HG02970 (cell line): ENCODE measurements around the gene PHKB.
"Not testable (repeated sequence)": the region's sequence is repeated elsewhere in the genome, so short reads cannot be mapped to it uniquely, and the experiment has no call there.

Experiments used
- ATAC-seq: cut with Tn5 transposase; IDR thresholded peaks from one replicate; pipeline ENCODE4 v1.9.1; 2021; ENCODE audit warnings: mild to moderate bottlenecking, moderate library complexity, moderate number of reproducible peaks; ENCODE audit not compliant: unreplicated experiment, low FRiP score

PHKB gene

GRCh38 chr16:47460711-47461597, at the start of gene PHKB, which contains the start of gene ITFG1:
TSS of gene PHKB (plus strand) at chr16:47461331. CDS start at chr16:47461351, 20 bp downstream.
TSS of gene ITFG1 (minus strand) at chr16:47461063. CDS start at chr16:47461045, 18 bp downstream.
- peak; percentile 88 for ATAC-seq

- ATAC-seq: no peak
Observed at GRCh38 chr16:47413041-47413440, 48.1 kb upstream of the PHKB start.

GRCh38 chr16:47416869-47417268, 44.3 kb upstream of the PHKB start:
- ATAC-seq: no peak

- ATAC-seq: no peak
Observed at GRCh38 chr16:47424846-47425245, 36.3 kb upstream of the PHKB start.

- ATAC-seq: no peak
Observed at GRCh38 chr16:47426806-47427205, 34.3 kb upstream of the PHKB start.

GRCh38 chr16:47431960-47432359, 29.2 kb upstream of the PHKB start:
- ATAC-seq: no peak

GRCh38 chr16:47434274-47434673, 26.9 kb upstream of the PHKB start:
- ATAC-seq: not testable (repeated sequence)

GRCh38 chr16:47440066-47440465, 21.1 kb upstream of the PHKB start:
- ATAC-seq: not testable (repeated sequence)

GRCh38 chr16:47442884-47443283, 18.2 kb upstream of the PHKB start:
- not testable (repeated sequence) for ATAC-seq

GRCh38 chr16:47446431-47446830, 14.7 kb upstream of the PHKB start:
- no peak for ATAC-seq

- no peak for ATAC-seq
Observed at GRCh38 chr16:47448830-47449575, 12.1 kb upstream of the PHKB start.

GRCh38 chr16:47449788-47450187, 11.3 kb upstream of the PHKB start:
- no peak for ATAC-seq

GRCh38 chr16:47458331-47458730, 2.8 kb upstream of the PHKB start:
- ATAC-seq: no peak

GRCh38 chr16:47459603-47460002, 1.5 kb upstream of the PHKB start:
- no peak for ATAC-seq

GRCh38 chr16:47460359-47460710, 796 bp upstream of the PHKB start:
- ATAC-seq: no peak

- no peak for ATAC-seq
Observed at GRCh38 chr16:47461598-47462266, 601 bp downstream of the PHKB start.

GRCh38 chr16:47463771-47464624, 2.9 kb downstream of the PHKB start:
- no peak for ATAC-seq

GRCh38 chr16:47465919-47466630, 4.9 kb downstream of the PHKB start:
- no peak for ATAC-seq

- no peak for ATAC-seq
Observed at GRCh38 chr16:47467501-47467900, 6.4 kb downstream of the PHKB start.
